Stimulated activated CD4-positive, alpha-beta T cell treated with anti-CD3 and anti-CD28 coated beads, Interleukin-12 subunit alpha, Interleukin-12 subunit beta, amount 100 ng/mL, for 4 hours (primary cell): ENCODE data around the gene SLC4A2.
A peak's percentile ranks its signal among the peaks of the same experiment; 100 is the strongest.

Experiments used
- DNase-seq: peaks from one replicate; pipeline ENCODE4 v3.0.0-alpha.2; 2020

Gene SLC4A2

DNA sequence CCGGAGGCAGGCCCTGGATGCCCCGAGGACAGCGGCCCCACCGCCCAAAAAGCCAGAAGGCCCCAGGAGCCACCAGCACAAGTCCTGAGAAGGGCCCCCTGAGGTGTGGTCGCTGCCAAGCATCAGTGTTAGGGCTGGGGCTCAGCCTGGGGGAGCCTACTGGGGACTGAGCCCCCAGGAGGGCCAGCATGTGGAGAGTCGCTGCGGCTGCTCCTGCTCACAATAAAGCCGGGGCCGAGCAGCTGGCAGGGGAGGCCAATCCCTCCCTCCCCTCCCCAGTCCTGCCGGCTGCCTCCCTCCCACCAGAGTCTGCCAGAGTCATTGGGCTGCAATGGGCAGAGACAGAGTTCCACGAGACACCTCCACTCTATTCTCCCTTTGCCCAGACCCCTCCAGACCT lies 14.1 kb upstream of the SLC4A2 start:
- DNase-seq = no peak

DNA sequence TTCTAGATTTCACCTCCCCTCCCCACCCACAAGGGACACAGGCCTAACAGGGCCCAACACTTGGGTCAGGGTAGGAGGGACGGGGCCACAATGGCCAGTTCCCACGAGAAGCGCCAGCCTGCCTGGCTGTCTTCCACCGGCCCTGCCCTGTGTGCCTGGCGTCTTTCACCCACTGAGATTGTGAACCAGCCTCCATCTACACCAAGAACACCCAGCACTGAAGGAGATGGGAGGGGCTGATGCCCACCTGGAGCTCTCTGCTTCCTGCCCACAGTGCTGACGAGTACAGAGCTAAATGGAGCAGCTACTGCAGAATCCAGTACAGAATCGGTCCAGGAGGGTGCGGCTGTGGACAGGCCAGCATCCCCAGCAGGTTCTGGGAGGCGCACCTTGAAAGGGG lies 13.4 kb upstream of the SLC4A2 start:
- no peak for DNase-seq

DNA sequence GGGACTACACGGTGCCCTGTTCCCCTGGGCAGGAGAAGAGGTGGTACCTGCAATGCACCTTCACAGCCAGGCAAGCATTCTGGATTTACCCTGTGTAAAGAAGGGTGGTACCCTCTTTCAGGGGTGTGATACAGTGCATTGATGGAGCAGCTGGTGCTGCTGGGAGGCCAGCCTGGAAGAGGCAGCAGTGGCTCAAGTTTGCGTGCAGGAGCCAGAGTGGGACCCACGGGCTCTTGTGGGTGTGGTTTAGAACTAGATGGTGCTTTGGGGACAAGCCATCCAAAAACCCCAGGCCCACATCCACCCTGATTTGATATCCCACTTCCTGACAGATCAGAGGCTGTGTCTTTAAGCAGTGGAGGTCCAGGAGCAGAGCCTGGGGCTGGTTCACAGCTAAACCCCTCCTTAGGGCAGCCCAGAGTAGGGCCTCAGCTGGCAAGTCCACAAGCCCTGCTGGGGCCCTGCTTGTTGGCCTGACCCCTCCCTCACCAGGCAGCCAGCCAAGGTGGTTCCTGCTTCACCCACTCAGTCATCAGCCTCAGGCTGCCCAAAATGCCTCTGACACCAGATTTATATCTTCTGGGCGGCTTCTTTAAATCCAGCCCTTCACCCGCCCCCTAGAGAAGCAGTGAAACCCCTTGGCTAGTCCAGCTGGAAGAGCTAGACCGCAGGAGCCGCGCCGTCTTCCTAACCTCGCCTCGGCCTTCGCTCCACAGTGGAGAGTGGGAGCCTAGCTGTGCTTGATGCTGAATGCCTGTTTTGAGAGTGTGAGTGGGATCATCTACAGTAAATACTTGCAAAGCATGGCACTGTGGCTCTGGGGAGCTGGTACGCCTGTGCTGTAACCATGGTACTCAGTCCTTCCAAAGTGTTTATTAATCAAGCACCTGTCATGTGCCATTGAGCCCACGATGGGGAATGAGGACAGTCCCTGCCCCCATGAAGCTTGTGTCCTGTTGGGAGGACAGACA lies 12.5 kb upstream of the SLC4A2 start:
- DNase-seq = no peak

DNA sequence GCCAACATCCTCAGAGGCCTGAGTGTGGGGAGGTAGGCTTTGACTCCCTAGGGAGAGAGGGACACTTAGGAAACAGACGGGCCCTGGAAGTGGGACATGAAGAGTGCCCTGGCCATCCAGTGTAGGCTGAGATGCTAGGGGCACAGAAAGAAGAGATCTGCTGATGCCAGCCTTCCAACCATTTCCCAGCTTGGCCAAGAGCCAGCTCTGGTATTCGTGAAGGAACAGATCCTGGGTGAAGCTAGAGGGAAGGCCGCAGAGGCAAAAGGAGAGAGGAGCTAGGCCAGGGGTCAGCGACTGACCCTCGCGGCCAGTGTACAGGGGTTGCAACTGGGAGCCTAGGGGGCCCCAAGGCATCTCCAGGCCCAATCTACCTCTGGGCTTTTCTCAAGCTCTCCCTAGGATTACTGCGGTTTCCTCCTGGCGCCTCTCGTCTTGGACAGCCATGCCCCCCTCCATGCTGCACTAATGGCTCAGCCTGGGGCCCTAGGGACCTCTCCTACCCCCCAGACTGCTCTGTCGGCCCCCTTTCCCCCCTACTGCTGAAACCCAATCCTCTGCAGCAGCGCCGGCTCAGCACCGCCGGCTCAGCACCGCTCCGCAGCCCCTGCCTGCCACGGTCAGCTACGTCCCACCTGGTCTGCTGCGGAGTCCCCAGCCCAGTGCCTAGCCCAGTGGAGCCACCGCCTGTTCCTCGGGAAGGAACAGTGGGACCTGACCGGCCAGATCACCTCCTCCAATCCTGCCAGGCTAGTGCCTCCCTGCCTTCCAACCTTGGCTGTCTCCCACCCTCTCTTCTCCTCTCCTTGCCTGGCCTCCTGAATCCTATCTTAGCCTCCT lies 11.2 kb upstream of the SLC4A2 start, which contains the start of gene ASIC3:
TSS of gene ASIC3 (plus strand) at position 556 of the 840 bp plus-strand sequence. CDS start 355 bp downstream, outside the sequence.
- DNase-seq = no peak

DNA sequence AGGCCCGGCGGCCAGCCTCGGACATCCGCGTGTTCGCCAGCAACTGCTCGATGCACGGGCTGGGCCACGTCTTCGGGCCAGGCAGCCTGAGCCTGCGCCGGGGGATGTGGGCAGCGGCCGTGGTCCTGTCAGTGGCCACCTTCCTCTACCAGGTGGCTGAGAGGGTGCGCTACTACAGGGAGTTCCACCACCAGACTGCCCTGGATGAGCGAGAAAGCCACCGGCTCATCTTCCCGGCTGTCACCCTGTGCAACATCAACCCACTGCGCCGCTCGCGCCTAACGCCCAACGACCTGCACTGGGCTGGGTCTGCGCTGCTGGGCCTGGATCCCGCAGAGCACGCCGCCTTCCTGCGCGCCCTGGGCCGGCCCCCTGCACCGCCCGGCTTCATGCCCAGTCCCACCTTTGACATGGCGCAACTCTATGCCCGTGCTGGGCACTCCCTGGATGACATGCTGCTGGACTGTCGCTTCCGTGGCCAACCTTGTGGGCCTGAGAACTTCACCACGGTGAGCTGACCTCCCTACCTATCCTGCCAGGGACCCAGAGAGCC lies 10.4 kb upstream of the SLC4A2 start:
- DNase-seq = no peak

DNA sequence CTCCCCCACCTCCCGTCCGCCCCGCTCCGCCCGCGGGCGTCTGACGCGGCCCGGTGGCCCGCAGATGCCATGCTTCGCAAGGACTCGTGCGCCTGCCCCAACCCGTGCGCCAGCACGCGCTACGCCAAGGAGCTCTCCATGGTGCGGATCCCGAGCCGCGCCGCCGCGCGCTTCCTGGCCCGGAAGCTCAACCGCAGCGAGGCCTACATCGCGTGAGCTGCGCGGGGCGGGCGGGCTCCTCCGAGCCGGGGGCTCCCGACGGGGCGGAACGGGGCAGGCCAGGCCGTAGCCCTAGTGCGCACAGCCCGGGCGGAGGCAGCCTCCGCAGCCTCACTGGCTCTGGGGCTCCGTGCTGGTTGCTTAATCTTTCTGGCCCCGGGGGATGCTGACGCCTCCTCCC lies 8.3 kb upstream of the SLC4A2 start:
- peak; percentile 46 for DNase-seq

DNA sequence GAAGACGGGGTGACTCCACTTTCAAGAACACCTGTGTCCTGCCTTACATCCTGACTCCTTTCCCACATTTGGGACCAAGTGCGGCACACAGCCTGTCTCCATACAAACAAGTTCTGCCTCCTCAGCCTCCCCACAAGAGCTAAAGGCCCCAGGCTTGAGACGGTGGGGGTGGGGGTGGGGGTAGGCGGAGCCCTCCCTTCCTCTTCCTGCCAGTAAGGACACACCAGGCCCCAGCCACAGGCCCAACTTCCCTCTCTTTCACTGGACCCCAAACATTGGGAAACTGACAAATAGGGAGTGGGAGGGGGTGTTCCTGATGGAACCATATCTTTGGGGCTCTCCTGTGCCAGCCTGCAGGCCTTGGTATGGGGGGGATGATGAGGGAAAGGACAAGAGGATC lies 6.3 kb upstream of the SLC4A2 start:
- no peak for DNase-seq

DNA sequence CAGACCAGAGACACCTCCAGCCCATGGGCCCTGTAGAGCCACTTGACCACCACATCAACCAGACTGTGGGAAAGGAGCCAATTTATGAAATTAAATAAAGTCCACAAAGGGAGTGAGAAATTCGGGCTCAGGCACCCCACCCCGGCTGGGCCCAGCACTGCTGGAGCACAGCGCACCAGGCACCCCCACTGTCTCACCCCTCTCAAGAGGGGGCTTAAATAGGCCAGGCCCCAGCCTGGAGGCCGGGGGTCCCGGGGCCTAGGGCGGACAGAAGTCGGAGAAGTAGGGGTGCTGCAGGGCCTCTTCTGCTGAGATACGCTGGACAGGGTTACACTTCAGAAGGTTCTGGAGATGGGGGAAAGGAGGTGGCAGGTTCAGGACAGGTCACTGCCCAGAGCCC lies 5.6 kb upstream of the SLC4A2 start:
- DNase-seq = no peak

DNA sequence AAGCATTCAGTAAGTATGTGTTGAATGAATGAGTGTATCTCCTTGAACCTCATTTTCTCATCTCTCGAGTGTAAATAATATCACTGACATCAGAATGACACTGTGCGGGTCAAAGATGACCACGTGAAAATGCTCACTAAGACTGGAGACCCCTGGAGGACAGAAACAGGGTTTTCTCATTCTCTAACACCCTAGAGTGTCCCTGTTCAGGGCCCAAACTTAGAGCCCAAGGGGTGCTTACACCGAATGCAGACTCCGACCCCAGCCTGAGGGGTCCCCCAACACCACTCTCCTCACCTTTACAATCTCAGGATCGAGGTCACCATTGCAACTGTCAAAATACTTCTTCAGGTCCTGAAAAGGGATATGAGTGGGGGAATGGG lies 3.1 kb upstream of the SLC4A2 start:
- DNase-seq = no peak

DNA sequence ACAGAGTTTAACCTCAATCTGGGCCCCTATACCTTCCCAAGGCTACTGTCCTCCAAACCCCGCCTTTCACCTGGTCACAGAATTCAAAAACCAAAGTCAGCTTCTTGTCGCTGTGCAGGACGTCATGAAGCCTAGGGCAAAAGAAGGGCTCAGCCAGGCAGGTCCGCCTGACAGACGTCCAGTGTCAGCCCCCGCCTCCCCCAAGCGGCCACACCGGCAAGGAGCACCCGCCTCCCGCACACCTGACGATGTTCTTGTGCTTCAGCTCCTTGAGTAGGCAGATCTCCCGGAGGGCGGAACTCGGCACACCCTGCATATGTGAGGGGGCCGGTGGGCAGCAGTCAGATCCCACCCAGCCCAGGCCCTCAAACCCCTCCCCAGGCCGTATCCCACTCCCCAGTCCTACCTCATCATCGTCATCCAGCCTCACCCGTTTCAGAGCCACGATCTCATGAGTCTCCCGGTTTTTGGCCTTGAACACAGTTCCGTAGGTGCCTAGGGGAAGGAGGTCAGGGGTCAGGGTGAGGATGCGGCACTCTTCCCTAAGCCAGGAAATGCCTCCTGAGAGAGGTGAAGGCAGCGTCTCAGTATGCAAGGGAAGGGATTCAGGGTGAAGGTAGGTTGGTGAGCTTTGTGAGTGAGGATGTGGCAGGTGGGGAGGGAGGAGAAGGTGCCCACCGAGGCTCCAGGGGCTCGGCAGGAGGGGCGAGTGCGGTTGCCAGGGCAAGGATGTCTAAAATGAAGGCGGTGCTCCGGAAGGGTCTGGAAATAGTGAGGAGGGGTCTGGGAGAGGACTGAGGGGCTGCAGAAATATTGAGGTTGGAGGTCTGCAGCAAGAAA lies 2.5 kb upstream of the SLC4A2 start:
- DNase-seq = no peak

DNA sequence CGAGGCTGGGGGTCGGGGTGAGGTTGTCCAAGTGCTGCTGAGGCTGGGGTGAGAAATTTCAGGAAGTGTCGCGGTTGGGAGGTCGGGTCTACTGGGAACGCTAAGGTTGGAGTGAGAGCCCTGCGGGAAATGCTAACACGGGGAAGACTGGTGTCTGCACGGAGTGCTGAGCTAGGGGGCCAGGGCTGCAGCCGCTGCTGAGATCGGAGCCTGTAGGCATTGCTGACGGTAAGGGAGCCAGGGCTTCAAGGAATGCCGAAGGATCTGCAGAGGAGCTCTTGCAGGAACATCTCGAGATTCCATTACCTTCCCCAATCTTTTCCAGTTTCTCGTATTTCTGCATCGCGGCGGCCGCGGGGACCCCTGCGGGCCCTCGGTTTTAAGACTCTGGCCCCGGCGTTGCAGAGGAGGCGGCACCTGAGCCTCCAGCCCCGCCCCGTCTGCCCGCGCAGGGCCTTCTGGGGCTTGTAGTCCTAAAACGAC lies 1.8 kb upstream of the SLC4A2 start, which contains the start of gene CDK5:
TSS of gene CDK5 (minus strand) at position 392 of the 483 bp plus-strand sequence. CDS start at position 343, 49 bp downstream.
- DNase-seq = no peak

DNA sequence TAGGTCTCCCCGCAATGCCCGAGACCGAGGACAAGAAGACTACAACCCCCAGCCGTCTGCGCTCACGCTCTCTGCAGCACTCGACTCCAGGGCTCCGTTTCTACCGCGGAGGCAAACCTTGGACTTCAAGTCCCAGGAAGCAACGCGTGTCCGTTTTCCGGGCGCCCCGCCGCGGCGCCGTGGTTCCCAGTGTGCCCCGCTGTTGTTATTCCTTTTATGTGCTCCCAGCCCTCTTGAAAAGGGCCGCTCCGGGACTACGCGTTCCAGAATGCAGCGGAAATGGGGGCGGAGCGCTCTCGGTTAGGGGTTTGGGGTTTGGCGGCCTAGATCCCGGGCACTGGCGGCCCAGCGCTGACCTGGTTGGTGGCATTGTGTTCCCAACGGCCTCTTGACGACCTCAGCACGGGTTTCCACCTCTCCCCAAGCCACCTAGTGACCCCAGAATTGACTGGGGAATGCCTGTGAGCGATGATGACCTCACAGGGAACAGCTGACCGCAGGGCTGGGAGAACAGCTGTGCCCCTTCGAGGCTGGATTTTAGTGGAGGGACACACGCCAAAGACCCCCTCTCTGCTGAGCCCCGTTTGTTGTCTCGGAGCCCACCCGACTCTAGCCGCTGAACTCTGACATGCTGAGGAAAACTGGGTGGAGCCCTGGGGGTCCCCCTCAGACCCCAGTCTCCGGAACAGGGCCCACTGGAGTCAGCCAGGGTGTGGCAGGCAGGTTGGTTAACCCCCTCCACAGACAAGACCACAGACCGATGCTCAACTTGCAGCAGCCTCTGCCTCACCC lies 1.2 kb upstream of the SLC4A2 start:
- DNase-seq = peak; percentile 95

DNA sequence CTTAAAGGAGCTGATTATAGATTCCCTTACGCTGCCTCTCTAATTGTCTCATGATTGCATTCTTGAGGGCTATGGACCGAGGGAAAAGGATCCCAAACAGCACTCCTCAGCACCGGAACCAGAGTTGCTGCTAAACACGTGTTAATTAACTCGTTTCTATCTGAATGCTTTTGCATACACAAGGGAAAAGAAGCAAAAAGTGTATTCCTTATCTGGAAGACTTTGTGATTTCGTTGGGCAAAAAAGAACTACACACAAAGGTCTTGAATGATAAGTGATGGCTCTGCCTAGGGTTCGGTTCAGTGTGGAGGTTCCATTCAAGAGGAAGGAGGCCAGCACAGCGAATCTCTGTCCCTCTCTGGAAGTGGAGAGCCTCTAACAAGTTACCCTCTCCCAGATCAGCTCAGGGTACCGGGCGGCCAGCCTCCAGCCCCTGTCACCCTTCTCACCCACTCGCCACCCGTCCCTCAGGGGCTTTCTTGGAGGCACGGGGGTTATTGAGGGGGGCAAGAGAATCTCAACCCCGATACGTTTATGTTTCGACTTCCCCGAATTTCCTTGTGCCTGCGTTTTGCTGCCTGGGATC lies 515 bp upstream of the SLC4A2 start:
- DNase-seq = no peak

DNA sequence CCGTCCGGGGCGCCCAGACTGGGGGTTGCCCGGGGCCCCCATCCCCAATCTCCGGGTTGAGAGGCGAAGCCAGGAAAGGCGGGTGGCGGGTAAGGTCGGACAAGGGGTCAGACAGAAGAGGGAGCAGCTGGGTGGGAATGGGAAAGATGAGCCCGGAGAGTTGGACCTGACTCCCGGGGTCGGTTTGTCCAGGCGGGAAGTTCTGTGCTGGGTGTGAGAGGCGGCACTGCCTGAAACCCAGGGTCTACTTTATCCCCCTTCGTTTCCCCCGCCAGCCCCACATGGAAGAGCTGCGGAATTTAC lies 675 bp downstream of the SLC4A2 start:
- no peak for DNase-seq

DNA sequence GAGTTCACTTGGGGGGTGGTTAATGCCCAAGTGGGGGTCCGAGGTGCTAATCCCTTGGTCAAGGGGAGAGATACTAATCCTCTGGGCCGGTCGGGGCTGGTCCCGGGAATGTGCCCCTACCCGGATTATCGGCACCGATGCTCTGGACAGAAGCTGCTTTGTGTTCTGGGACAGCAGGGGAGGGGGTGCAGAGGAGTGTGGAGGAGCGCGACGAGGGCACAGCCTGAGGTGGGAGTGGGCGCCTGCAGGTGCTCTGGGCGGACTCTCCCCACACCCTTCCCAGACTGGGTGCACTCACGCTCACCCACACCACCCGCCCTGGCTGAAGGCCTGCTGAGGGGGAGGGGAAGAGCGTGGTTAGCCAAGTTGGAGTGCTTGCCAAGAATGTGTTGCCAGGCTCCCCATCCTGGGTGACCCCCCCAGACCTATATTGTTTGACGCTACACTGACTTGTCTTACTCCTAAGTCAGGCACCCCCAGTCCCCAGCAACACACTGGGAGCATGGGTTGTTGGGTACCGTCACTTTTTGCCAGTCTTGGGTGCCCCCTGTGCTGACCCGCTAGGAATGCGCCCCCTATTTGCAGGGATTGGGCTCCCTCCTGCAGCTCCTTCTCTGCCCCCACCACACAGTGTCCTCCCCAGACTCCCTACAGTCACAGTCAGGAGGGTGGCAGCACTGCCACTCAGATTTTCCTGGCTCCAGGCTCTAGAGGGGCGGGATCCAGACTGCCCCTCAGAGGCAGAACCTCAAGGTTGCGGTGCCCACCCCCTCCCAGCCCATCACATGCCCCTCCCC lies 1.2 kb downstream of the SLC4A2 start:
- DNase-seq = no peak

DNA sequence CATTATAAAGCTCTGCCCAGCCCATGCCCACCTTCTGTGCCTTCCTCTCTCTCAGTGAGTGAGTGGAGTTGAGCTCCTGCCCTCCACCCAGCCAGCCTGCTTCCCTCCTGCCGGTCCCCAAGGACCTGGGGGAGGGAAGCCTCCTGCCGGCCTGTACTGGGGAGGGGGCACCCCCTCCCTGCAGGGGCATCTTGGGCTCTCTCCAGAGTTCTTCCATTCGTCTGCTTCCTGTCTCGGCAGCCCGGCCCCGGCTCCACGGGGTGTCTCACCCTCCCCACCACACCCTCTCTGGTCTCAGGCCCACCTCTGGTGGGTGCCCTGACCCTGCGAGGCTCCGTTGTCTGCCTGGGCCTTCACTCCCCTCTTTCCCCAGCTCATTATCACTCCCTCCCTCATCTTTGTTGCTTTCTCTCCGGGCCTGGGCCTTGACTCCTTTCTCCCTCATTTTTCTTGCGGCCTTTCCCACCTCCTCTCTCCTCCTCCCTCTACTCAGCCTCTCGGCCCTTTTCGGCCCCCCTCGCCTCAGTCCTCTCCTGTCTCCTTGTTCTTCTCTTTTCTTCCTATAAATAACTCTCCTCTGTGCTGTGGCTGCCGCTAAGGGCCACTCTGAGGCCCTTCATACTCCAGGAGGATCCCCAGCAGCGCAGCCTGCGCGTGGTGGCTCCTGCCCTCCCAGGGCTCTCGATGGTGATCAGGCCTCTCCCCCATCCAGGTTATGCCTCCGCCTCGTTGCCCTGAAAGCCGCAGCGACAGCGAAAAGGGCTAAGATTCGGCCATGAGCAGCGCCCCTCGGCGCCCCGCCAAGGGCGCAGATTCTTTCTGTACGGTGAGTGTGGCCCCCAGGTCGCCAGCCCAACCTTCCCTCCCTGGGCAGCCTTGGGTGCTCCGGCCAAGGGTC lies 2.1 kb downstream of the SLC4A2 start:
- no peak for DNase-seq

DNA sequence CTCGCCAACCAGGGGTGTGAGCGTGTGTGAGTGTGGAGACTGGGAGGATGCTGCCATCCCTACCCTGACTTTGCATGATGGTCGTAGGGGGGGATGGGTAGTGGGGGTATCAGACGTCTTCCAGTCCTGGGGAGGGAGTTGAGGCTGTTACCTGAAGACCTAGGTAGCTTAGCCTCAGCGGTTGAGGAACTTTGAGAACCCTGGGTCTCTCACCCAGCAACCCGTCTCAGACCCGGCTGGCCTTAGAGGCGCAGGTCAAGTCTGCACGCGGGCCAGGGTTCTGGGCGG lies 2.7 kb downstream of the SLC4A2 start:
- DNase-seq = no peak

DNA sequence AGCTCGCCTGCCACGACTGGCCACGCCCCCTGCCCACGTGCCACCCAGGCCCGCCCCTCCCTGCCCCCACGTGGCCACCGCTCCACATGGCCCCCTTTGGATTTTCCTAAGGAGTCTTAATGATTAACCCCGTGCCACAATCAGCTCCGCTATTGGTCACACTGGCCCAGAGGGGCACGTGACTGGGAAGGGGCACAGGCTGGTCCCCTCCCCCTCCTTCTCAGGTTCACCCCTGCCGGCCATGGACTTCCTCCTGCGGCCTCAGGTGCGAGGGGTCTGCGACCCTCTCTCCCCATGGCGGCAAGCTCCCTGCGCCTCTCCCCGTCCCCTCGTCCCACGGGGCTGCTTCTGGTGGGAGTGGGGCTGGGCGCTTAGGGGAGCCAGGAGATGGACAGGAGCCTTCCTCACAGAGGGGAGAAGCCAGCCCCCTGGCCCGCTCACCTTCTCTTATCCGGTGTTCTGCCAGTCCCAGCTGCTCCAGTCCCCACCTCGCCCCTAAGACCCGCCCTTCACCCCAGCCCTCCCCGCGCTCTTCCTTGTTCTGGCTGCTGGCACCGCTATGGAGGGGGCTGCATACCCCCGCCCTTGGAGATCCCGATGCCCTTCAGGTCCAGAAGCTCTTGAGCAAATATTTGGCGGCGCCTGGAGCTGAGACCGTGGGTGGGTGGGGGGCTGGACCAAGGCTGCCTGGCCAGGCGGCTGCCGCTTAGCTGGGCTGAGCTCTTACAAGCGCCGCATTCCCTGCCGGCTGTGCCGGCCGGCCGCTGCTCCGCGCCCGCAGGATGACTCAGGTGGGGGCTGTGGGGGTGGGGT lies 3.2 kb downstream of the SLC4A2 start:
- no peak for DNase-seq

DNA sequence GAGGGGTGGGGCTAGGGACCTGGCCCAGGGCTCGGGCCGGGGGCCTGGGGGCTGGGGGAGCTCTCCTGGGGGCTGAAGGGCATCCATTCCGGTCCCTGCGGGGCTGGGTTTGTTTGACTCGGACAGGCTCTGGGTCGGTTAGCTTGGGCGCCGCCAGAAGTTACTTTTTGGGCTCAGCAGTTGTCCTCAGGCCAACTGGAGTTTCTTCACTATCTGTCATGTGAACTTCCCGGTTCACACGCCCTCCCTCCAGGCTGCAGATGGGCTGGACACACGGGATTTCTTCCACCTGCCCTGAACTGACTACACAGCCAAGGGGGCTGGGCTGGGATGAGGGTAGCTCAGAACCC lies 3.8 kb downstream of the SLC4A2 start:
- DNase-seq = no peak
